HAP-1 (cell line): ENCODE data around the gene CDC45.

Experiments
- DNase-seq, 2 experiments: peaks; one replicate each; pipeline ENCODE4 v3.0.0-alpha.2; 2016 to 2020; ENCODE audit warnings: low spot score in 2 of 2
- H3K27me3 ChIP-seq: fragments of 250-450 bp; sonication (Bioruptor Pico); 2 replicates; pipeline ENCODE4 v1.5.1; 2020; ENCODE audit warnings: low read depth, mild to moderate bottlenecking, moderate library complexity
- H3K36me3 ChIP-seq: fragments of 250-450 bp; sonication (Bioruptor Pico); replicated peaks from 2 replicates; pipeline ENCODE4 v1.5.1; 2020; ENCODE audit warnings: mild to moderate bottlenecking
- H3K4me1 ChIP-seq: fragments of 250-450 bp; sonication (Bioruptor Pico); 2 replicates; pipeline ENCODE4 v1.5.1; 2020; ENCODE audit warnings: mild to moderate bottlenecking
- H3K4me3 ChIP-seq: fragments of 250-450 bp; sonication (Bioruptor Pico); 2 replicates; pipeline ENCODE4 v1.5.1; 2020; ENCODE audit warnings: mild to moderate bottlenecking, moderate library complexity
- H3K9me3 ChIP-seq: fragments of 250-450 bp; sonication (Bioruptor Pico); 2 replicates; pipeline ENCODE4 v1.5.1; 2020; ENCODE audit warnings: mild to moderate bottlenecking, moderate library complexity
- in situ Hi-C: fragments of 300-500 bp; cut with MboI; formaldehyde crosslinking; loops from 3 replicates; pipeline ENCODE4 v1.14.3; 2020; ENCODE audit warnings: low sequenced_read_pairs, inconsistent platforms, mixed read lengths

Gene CDC45

DNA sequence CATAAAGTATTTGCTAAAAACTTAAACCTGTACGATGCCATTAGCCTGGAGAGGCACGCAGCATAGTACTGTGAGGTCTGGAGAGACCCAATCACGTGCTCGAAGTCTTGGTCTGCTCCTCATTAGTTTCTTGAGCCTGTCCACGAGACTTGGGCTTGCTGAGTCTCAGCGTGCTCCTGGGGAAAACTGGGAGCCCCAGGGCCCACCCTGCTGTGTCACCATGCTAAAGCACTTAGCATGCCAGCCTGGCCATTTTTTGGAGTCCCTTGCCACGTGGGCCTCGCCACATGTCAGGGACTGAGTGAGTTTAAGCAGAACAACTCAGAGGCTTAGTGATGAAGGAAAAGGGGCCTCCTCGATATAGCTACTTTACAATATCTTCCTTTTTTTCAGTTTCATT lies 2.6 kb downstream of the CDC45 start:
- DNase-seq, result no peak
- Histone ChIP-seq H3K9me3 (no peaks in the 10 kb centered on the region), H3K27me3 (no peaks in the 10 kb centered on the region), H3K36me3 (peaks cover 61% of the 10 kb centered on the region), H3K4me1 (peaks cover 1% of the 10 kb centered on the region), H3K4me3 (no peak overlapping the region)
- in situ Hi-C loops, result no loop called here

GRCh38 chr22:19483481-19484244 lies 3.9 kb downstream of the CDC45 start:
- DNase-seq, result no peak
- no peaks in the 10 kb centered on the region; the same call in 1 of the 2 replicates for H3K4me1 ChIP-seq
- no peaks in the 10 kb centered on the region for H3K27me3 ChIP-seq
- no peak overlapping the region for H3K4me3 ChIP-seq
- H3K9me3 ChIP-seq, result no peaks in the 10 kb centered on the region
- in situ Hi-C loops, result no loop called here
- H3K36me3 ChIP-seq, result peaks cover 72% of the 10 kb centered on the region

- Histone ChIP-seq H3K9me3 (no peaks in the 10 kb centered on the region), H3K4me3 (no peak overlapping the region), H3K4me1 (no peaks in the 10 kb centered on the region), H3K27me3 (no peaks in the 10 kb centered on the region), H3K36me3 (peaks cover 88% of the 10 kb centered on the region)
- no peak for DNase-seq
- in situ Hi-C loops, result no loop called here
Observed at GRCh38 chr22:19488285-19488684, 8.6 kb downstream of the CDC45 start.

- in situ Hi-C loops, result no loop called here
- Histone ChIP-seq H3K36me3 (peaks cover 88% of the 10 kb centered on the region), H3K9me3 (no peaks in the 10 kb centered on the region), H3K4me1 (no peaks in the 10 kb centered on the region), H3K27me3 (no peaks in the 10 kb centered on the region), H3K4me3 (no peak overlapping the region)
- no peak for DNase-seq
Observed at GRCh38 chr22:19488884-19489843, 9.4 kb downstream of the CDC45 start.

- Histone ChIP-seq H3K4me1 (no peaks in the 10 kb centered on the region), H3K4me3 (no peak overlapping the region), H3K36me3 (peaks cover 89% of the 10 kb centered on the region), H3K9me3 (no peaks in the 10 kb centered on the region), H3K27me3 (no peaks in the 10 kb centered on the region)
- DNase-seq, result no peak
- in situ Hi-C loops, result no loop called here
Observed at GRCh38 chr22:19490628-19491230, 11.0 kb downstream of the CDC45 start.

GRCh38 chr22:19492504-19493174 lies 12.9 kb downstream of the CDC45 start:
- Histone ChIP-seq H3K27me3 (no peaks in the 10 kb centered on the region), H3K4me3 (no peak overlapping the region), H3K4me1 (no peaks in the 10 kb centered on the region), H3K9me3 (no peaks in the 10 kb centered on the region), H3K36me3 (peaks cover 89% of the 10 kb centered on the region)
- DNase-seq, result no peak
- in situ Hi-C loops, result no loop called here

GRCh38 chr22:19494001-19494560 lies 14.4 kb downstream of the CDC45 start:
- H3K36me3 ChIP-seq, result peaks cover 88% of the 10 kb centered on the region
- H3K4me3 ChIP-seq, result no peak overlapping the region
- no peaks in the 10 kb centered on the region for H3K27me3 ChIP-seq
- in situ Hi-C loops, result no loop called here
- no peak for DNase-seq
- no peaks in the 10 kb centered on the region for H3K4me1 ChIP-seq
- no peaks in the 10 kb centered on the region for H3K9me3 ChIP-seq

DNA sequence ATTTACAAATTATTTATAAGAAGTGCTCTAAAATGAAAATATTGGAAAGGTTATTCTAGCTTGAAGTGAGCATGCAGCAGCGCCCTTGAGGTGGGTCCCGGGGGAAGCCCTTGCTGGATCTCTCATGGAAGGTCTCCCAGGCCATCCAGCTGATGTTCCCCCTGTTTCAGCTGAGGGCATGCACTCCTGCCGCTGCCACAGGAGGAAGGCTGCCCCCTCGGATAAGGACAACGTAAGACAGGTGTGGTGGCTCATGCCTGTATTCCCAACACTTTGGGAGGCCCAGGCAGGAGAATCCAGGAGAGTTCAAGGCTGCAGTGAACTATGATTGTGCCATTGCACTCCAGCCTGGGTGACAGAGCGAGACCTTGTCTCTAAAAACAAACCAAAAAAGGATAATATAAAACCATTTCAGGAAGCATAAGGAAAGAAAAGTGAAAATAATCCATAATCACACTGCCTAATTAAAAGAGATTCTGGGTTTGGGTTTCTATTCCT lies 15.0 kb downstream of the CDC45 start:
- no peak for DNase-seq
- Histone ChIP-seq H3K4me1 (no peaks in the 10 kb centered on the region), H3K36me3 (peaks cover 88% of the 10 kb centered on the region), H3K27me3 (no peaks in the 10 kb centered on the region), H3K9me3 (no peaks in the 10 kb centered on the region), H3K4me3 (no peak overlapping the region)
- in situ Hi-C loops, result no loop called here

DNA sequence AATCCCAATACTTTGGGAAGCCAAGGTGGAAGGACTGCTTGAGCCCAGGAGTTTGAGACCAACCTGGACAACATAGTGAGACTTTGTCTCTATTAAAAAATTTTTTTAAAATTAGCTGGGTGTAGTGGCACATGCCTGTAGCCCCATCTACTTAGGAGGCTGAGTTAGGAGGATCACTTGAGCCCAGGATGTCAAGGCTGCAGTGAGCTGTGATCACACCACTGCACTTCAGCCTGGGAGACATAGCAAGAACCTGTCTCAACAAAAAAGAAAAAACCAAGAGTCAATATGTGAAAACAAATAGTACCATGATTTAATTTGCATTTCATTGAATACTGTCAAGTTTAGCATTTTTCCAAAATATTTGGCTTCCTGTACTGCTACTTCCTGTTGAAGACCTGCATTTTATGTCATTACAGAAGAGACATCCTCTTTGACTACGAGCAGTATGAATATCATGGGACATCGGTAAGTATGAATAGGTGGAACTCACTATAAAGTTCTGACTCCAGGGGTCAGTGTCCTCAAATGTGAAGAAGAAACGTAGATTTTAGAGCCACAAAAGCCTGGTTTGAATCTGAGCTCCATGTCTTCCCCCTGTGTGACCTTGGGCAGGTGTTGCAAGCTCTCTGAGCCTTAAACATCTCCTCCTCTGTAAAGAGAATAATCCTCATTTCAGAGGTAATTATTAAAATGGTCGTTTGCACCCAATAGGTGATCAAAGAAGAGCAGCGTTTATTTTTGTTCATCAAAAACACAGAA lies 16.0 kb downstream of the CDC45 start:
- in situ Hi-C loops, result no loop called here
- Histone ChIP-seq H3K4me1 (no peaks in the 10 kb centered on the region), H3K27me3 (no peaks in the 10 kb centered on the region), H3K36me3 (peaks cover 83% of the 10 kb centered on the region), H3K9me3 (no peaks in the 10 kb centered on the region), H3K4me3 (no peak overlapping the region)
- no peak for DNase-seq

DNA sequence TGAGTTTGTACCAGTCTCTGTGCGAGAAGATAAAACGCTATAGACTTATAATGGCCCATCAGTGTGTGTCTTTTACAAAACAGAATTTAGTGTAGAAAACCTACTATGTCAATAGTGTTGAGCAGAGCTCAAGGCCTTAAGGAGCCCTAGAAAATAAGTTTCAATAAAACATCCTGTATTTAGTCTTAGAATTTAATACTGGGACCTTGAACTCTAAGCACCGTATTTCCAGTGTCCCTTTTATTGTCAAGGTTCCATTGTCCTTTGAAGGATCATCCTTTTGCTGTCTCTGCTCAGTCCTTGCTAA lies 16.6 kb downstream of the CDC45 start:
- H3K9me3 ChIP-seq, result no peaks in the 10 kb centered on the region
- in situ Hi-C loops, result no loop called here
- H3K27me3 ChIP-seq, result no peaks in the 10 kb centered on the region
- peaks cover 79% of the 10 kb centered on the region for H3K36me3 ChIP-seq
- DNase-seq, result no peak
- H3K4me1 ChIP-seq, result no peaks in the 10 kb centered on the region
- H3K4me3 ChIP-seq, result no peak overlapping the region

- Histone ChIP-seq H3K4me1 (no peaks in the 10 kb centered on the region), H3K4me3 (no peak overlapping the region), H3K36me3 (peaks cover 71% of the 10 kb centered on the region), H3K27me3 (no peaks in the 10 kb centered on the region), H3K9me3 (no peaks in the 10 kb centered on the region)
- in situ Hi-C loops, result no loop called here
- DNase-seq, result no peak
Observed at GRCh38 chr22:19497245-19497644, 17.5 kb downstream of the CDC45 start.

DNA sequence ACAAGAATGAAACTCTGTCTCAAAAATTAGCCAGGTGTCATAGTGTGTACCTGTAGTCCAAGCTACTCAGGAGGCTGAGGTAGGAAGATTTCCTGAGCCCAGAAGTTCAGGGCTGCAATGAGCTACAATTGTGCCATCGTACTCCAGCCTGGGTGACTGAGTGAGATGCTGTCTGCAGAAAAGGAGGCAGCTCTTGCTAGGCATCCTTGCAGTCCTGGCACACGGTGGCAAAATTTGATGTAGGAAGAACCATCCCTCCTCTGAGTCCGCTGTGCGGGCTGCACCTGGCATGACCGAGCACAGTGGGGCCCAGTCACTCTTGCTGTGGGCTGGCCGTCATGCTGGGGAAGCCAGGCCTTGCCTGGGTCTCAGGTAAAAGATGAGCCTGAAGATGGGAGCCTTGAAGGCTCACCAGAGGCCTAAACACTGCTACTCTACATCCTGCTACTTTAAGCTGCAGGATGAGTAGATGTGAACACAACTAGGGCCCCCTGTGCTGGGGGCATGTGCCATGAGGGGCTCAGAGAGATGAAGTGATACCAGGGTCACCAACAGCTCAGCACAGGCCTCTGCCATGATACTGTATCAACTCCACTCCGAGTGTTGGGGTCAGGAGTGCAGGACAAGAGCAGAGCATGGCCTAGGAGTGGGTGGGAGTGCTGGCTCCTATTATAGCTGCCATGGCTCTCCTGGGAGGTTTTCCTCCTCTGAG lies 18.6 kb downstream of the CDC45 start:
- H3K27me3 ChIP-seq, result no peaks in the 10 kb centered on the region
- peaks cover 66% of the 10 kb centered on the region for H3K36me3 ChIP-seq
- in situ Hi-C loops, result no loop called here
- no peak overlapping the region for H3K4me3 ChIP-seq
- H3K4me1 ChIP-seq, result no peaks in the 10 kb centered on the region
- H3K9me3 ChIP-seq, result no peaks in the 10 kb centered on the region
- no peak for DNase-seq
